ENCODE data around the gene PTGR3. TPM values are rescaled to one million over a fixed set of nuclear protein-coding genes. Genes with fewer than 3 reads are reported as not detected.

PTGR3 gene
- total RNA-seq, 1 experiment from 2014 or later = 13.8 TPM

GRCh38 chr18:75200605-75201280, 8.2 kb downstream of the PTGR3 start:
- ChIA-PET CTCF (no interaction called here), POLR2A (no interaction called here)
- Mint-ChIP-seq H3K9me3 (no peaks in the 10 kb centered on the region), H3K4me1 (peaks cover 27% of the 10 kb centered on the region), H3K27me3 (ENCODE audit: low read depth) (peaks cover 47% of the 10 kb centered on the region), H3K36me3 (peaks cover 4% of the 10 kb centered on the region; the same call in 1 of the 2 replicates), H3K4me3 (no peak overlapping the region), H3K27ac (0 out of 2 replicates have a peak overlapping the region, but pooled peaks have one; percentile 14)
- TF ChIP-seq ELF4 (CRISPR knock-in tag; IDR thresholded peaks at IDR 0.05; ENCODE audit: low read depth) (no peak), PRRX2 (CRISPR knock-in tag; IDR thresholded peaks at IDR 0.05) (no peak), SMAD4 (CRISPR knock-in tag; IDR thresholded peaks at IDR 0.05) (no peak), ETV6 (CRISPR knock-in tag; IDR thresholded peaks at IDR 0.05) (no peak), EMX1 (CRISPR knock-in tag; IDR thresholded peaks at IDR 0.05) (no peak), FOXP1 (CRISPR knock-in tag; IDR thresholded peaks at IDR 0.05; ENCODE audit: borderline replicate concordance) (no peak), NR2C2 (CRISPR knock-in tag; IDR thresholded peaks at IDR 0.05) (no peak), ZNF263 (CRISPR knock-in tag; IDR thresholded peaks at IDR 0.05; ENCODE audit: low read depth) (no peak), ZNF219 (CRISPR knock-in tag; IDR thresholded peaks at IDR 0.05; ENCODE audit: borderline replicate concordance) (no peak), NFATC4 (CRISPR knock-in tag; IDR thresholded peaks at IDR 0.05) (no peak), ZNF281 (CRISPR knock-in tag; IDR thresholded peaks at IDR 0.05) (no peak), TEAD4 (CRISPR knock-in tag; IDR thresholded peaks at IDR 0.05) (no peak), SOX15 (CRISPR knock-in tag; IDR thresholded peaks at IDR 0.05) (no peak), GABPB1 (CRISPR knock-in tag; IDR thresholded peaks at IDR 0.05) (no peak), HMGA2 (CRISPR knock-in tag; IDR thresholded peaks at IDR 0.05) (no peak)
- TF ChIP-seq, protein P1, sequence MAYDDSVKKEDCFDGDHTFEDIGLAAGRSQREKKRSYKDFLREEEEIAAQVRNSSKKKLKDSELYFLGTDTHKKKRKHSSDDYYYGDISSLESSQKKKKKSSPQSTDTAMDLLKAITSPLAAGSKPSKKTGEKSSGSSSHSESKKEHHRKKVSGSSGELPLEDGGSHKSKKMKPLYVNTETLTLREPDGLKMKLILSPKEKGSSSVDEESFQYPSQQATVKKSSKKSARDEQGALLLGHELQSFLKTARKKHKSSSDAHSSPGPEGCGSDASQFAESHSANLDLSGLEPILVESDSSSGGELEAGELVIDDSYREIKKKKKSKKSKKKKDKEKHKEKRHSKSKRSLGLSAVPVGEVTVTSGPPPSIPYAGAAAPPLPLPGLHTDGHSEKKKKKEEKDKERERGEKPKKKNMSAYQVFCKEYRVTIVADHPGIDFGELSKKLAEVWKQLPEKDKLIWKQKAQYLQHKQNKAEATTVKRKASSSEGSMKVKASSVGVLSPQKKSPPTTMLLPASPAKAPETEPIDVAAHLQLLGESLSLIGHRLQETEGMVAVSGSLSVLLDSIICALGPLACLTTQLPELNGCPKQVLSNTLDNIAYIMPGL (CRISPR knock-in tag; IDR thresholded peaks at IDR 0.05) = no peak
- TF ChIP-seq, protein P2, sequence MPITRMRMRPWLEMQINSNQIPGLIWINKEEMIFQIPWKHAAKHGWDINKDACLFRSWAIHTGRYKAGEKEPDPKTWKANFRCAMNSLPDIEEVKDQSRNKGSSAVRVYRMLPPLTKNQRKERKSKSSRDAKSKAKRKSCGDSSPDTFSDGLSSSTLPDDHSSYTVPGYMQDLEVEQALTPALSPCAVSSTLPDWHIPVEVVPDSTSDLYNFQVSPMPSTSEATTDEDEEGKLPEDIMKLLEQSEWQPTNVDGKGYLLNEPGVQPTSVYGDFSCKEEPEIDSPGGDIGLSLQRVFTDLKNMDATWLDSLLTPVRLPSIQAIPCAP (CRISPR knock-in tag; IDR thresholded peaks at IDR 0.05) = no peak
- TF ChIP-seq, protein P3, sequence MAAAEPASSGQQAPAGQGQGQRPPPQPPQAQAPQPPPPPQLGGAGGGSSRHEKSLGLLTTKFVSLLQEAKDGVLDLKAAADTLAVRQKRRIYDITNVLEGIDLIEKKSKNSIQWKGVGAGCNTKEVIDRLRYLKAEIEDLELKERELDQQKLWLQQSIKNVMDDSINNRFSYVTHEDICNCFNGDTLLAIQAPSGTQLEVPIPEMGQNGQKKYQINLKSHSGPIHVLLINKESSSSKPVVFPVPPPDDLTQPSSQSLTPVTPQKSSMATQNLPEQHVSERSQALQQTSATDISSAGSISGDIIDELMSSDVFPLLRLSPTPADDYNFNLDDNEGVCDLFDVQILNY (CRISPR knock-in tag; IDR thresholded peaks at IDR 0.05) = no peak
- TF ChIP-seq, protein P4, sequence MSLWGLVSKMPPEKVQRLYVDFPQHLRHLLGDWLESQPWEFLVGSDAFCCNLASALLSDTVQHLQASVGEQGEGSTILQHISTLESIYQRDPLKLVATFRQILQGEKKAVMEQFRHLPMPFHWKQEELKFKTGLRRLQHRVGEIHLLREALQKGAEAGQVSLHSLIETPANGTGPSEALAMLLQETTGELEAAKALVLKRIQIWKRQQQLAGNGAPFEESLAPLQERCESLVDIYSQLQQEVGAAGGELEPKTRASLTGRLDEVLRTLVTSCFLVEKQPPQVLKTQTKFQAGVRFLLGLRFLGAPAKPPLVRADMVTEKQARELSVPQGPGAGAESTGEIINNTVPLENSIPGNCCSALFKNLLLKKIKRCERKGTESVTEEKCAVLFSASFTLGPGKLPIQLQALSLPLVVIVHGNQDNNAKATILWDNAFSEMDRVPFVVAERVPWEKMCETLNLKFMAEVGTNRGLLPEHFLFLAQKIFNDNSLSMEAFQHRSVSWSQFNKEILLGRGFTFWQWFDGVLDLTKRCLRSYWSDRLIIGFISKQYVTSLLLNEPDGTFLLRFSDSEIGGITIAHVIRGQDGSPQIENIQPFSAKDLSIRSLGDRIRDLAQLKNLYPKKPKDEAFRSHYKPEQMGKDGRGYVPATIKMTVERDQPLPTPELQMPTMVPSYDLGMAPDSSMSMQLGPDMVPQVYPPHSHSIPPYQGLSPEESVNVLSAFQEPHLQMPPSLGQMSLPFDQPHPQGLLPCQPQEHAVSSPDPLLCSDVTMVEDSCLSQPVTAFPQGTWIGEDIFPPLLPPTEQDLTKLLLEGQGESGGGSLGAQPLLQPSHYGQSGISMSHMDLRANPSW (CRISPR knock-in tag; conservative IDR thresholded peaks at IDR 0.05; ENCODE audit: low read depth) = no peak
- DNase-seq (ENCODE audit: low spot score) = no peak
- ATAC-seq = no peak

Measured in WTC11 (cell line).